NOMO-1 treated with DMSO at 0.1 percent for 48 hours (cell line): ENCODE data around the gene B9D2.
"Not testable (repeated sequence)": the region's sequence is repeated elsewhere in the genome, so short reads cannot be mapped to it uniquely, and the experiment has no call there.

Source experiments
- DNase-seq: peaks from one replicate; lab custom pipeline; 2025; ENCODE audit not compliant: unreplicated experiment; lab: John Stamatoyannopoulos, UW

The B9D2 gene

DNA sequence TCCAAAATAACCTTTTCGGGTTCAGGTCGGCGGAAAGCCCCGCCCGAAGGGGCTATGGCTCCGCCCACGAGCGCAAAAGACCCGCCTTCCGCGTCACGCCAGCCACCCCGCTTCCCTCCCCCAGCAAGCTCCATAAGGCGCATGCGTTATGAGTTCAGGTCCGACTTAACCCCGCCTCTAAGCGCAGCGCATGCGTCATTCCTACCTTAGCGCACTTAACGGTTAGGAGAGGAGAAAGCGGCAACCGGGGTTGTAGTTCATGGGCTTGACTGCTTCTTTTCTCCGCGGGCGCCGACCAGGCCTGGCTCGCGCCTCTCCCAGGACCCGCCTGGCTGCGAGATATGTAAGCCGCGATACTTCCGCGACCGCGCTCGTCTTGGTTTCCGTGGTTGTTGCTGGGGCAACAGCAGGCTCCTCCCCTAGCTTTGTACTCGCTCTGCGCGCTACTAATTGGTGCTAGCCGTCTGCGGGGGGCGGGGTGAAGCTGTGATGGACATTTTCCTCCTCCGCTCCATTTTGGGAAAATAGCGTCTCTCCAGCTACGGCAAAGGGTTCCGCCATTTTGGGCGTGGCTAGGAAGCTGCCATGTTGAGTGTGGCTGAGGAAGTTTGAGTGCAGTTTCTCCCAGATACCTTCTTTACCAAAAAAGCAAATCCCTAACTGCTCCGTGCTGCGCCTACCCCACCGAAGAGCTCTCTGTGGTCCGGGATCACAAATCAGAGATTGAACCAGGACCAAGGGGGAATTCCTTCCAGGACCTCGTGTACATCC, at the start of gene B9D2:
Gene B9D2, minus strand, starts transcription at position 397 of the 771 bp plus-strand sequence. CDS start 630 bp downstream, outside the sequence.
- DNase-seq: peak; percentile 98

DNA sequence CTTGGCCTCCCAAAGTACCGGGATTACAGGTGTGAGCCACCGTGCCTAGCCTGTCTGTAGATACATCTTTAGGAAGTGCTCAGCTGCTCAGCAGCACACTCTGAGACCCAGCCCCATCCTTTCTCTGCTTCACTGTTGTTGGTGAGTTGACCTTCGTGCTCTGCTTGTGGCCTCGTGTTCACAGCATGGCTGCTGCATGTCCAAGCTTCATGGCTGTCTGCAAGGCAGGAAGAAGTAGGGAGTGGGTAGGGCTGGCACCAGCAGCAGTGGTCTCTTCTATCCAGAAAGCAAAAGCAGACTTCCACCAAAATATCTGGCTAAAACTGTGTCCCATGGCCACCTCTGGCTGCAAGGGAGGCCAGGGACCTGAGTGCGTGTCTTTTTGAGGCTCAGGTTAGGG, 49.0 kb upstream of the B9D2 start:
- no peak for DNase-seq

DNA sequence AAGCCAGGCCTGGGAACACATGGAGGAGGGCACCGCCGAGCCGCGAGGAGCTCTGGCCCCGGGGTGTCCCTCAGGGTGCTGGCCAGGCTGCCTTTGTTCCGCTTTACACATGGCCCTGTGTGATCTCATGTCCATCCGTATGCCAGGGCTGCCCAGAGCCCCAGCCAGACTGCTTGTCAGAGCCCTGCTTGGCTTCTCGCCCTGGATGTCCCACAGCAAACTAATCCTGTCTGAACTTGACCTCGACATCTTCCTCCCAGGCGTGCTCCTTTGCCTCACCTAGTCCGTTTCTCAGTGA, 48.0 kb upstream of the B9D2 start:
- no peak for DNase-seq

DNA sequence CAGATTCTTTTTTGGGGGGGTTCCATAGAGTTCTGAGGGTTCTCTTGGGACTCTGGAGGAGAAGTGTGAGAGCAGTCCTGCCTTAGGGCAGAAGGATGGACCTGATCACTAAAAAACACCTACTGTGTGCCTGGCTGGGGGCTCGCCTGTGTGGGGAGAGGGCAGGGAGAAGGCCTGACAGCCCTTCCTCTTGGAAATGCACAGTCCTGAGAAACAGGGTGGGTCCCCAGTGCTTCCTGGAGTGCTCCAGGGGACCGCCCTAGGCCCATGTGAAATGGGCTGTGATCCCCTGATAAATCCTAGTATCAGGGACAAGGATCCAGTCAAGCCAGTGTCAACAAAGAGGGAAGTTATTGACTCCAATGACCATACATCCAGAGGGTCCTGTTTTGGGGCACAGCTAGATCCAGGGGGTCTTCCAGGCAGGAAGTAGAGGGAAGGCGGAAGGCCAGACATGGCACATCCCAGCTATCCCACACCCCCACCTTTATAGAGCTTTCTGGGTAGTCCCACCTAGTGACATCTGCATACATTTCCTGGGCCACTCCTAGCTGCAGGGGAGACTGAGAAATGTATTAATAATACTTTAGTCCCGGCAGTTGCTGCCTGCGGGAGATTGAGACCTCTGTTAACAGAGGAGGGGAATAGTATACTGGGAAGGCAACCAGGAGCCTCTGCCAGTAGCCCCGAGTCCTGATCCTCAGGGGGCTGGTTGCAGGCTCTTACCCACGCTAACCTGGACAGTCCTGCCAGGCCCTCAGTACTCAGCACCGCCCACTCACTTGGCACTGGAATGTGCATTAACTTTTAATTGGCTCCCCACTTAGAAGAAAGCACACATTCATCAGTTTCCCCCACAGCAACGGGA, 47.4 kb upstream of the B9D2 start:
- no peak for DNase-seq

DNA sequence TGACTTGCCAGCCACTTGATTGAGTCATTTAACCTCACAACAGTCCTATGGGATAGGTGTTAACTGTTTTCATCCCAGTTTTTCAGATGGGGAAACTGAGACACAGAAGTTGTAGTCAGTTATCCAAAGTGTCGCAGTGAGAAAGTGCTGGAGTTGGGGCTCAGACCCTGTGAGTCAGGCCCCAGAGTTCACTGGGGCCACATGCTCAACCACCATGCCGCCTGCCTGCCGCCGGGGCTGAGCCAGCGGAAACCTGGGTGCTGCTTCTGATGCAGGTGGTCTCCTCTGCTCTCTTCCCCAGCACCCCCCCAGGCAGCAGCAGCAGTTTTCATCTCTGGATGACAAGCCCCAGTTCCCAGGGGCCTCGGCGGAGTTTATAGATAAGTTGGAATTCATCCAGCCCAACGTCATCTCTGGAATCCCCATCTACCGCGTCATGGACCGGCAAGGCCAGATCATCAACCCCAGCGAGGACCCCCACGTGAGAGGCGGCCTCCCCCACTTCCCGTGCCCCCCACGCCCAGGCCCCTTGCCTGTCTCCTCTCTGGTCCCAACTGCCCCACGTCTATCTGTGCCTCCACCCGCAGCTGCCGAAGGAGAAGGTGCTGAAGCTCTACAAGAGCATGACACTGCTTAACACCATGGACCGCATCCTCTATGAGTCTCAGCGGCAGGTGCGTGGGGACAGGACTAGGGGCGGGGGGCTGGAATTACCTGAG, 46.5 kb upstream of the B9D2 start:
- no peak for DNase-seq

- DNase-seq: no peak
Observed at GRCh38 chr19:41409288-41409687, 45.3 kb upstream of the B9D2 start.

GRCh38 chr19:41408846-41409245, 44.9 kb upstream of the B9D2 start:
- DNase-seq: not testable (repeated sequence)

DNA sequence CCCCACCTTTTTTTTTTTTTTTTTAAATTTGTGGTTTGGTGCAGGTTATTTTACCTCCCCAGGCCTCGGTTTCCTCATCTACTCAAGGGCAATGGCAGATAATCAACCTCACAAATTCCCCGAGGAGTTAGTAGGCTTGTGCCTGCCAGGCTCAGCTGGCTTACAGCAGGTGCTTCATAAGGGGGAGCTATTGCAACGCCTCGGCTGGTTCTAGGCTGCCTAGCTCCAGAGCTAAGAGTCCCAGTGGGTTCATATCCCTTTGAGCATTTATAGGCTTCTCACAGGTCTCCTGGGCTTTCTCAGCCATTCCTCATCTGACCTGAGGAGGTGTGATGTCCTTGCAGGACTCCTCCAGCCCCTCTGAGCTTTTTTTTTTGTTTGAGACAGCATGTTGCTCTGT, 44.3 kb upstream of the B9D2 start:
- DNase-seq: peak; percentile 35

DNA sequence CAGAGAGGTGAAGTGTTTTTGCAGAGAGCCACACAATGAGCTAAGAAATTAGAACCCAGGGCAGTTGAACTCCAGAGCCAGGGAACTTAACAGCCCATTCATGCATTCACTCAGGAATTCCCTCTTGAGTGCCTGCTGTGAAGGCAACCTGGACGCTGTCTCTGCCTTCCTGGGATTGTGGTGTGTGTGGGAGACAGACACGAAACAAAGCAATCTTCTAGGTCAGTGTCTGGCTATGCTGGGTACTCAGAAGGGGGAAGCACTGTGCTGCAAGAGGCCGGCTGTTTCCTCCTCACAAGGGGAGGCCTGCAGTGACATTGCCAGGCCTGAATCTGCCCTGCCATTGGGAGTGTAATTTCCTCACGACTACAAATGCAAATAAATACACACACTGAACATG, 43.3 kb upstream of the B9D2 start:
- DNase-seq: peak; percentile 74

GRCh38 chr19:41405776-41406175, 41.8 kb upstream of the B9D2 start:
- no peak for DNase-seq

GRCh38 chr19:41403181-41403970, 39.4 kb upstream of the B9D2 start:
- DNase-seq: no peak

DNA sequence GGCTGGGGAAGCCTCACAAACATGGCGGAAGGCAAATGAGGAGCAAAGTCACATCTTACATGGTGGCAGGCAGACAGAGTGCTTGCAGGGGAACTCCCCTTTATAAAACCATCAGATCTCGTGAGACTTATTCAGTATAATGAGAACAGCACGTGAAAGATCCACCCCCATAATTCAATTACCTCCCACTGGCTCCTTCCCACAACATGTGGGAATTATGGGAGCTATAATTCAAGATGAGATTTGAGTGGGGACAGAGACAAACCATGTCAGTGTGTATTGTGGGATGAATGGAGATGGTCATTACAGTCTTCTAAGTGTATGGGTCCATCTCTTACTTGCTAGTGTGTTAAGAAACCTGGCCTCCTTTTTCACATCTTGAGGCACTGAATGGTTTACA, 38.1 kb upstream of the B9D2 start:
- DNase-seq: no peak

DNA sequence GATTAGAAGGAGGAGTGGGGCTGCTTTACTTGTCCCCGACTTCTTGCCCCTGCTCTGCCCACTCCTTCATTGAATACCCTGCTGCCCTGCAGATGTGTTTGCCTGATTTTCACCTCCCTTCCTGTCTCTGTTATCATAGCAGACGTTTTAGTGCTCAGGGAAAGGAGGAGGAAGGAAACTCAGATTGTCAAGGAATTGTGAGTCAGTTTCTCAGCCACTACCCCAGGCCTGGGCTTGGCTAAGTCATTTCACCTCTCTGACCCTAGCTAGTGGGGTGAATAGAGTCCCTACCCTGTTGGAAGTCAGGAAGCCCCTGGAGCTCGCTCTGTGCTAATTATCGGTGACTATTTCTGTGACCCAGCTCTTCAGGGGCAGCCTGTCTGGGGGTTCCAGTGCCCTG, 37.5 kb upstream of the B9D2 start:
- DNase-seq: no peak

DNA sequence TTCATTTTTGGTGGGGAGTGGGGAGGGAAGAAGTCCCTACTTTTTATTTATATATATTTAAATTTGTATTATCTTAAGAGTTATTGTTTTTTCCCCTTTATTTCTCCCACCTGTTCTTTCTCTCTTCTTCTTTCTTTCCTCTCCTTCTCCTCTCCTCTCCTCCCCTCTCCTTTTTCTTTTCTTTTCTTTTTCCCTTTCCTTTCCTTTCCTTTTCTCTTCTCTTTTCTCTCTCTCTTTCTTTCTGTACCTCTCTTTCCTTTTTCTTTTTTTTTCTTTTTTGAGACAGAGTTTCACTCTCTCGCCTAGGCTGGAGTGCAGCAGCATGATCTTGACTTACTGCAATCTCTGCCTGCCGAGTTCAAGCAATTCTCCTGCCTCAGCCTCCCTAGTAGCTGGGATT, 35.6 kb upstream of the B9D2 start:
- DNase-seq: no peak

- DNase-seq: no peak
Observed at GRCh38 chr19:41399091-41399490, 35.1 kb upstream of the B9D2 start.

DNA sequence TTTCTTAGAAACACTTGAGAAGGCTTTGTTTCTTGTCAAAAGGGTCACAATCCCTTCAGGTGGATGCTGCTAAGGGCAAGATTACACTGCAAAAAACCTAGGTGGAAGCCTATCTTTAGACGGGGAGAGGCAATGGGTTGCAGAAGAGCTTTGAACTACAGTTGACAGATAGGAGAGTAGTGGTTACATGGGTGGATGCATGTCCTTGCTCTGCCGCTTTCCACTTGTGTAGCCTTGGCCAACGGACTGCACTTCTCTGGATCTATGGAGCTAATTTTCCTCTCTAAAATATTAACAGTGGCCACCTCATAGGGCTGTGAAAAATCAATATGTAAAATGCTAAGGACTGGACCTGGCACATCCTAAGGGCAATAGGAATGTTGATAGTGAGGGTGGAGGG, 34.6 kb upstream of the B9D2 start:
- no peak for DNase-seq

- no peak for DNase-seq
Observed at GRCh38 chr19:41398050-41398418, 34.1 kb upstream of the B9D2 start.

DNA sequence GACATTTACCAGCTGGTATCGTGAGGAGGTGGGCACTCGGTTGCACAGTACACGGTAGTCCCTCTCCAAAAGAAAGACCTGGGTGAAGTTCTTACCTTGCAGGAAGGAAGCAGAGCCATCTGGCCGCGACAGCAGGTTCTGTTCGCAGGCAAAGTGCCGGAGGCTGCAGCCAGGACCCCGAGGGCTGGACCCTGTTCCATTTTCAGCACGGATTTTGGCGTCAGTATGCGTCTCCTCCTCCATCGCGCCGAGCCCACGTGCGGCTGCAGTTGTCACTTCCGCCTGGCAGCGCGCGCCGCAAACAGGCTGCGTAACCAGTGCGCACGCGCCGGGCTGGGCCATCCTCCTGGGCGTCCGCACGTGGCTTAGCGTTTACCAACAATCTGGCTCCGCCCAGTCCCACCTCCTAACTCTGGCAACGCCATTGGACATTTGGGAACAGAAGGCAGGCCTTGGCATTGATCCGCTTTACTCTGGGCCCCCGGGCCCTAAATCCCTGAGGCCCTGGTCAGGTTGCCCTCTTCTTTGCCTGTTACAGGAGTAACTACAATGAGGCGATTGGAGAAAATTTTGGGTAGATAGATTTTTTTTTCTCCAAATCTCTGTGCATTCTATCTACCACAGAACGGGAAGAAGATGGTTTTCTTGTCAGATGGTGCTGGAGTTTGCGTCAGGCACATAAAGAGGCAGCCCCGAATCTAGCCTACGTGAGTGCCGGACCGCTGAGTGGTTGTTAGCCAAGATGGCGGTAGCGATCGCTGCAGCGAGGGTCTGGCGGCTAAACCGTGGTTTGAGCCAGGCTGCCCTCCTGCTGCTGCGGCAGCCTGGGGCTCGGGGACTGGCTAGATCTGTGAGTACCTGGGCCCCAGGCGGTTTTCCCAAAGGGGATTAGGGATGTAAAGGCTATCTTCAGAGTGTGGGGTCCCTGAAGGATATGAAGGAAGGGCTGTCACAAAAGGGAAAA, 33.4 kb upstream of the B9D2 start, which contains the start of the genes BCKDHA and EXOSC5:
Gene BCKDHA, plus strand, starts transcription at position 733 of the 964 bp plus-strand sequence. Its CDS starts 10 bp downstream, at position 743.
Gene EXOSC5, minus strand, starts transcription at position 274 of the 964 bp plus-strand sequence. Its CDS starts 31 bp downstream, at position 243.
- DNase-seq: peak; percentile 100

GRCh38 chr19:41395355-41395754, 31.4 kb upstream of the B9D2 start:
- no peak for DNase-seq

DNA sequence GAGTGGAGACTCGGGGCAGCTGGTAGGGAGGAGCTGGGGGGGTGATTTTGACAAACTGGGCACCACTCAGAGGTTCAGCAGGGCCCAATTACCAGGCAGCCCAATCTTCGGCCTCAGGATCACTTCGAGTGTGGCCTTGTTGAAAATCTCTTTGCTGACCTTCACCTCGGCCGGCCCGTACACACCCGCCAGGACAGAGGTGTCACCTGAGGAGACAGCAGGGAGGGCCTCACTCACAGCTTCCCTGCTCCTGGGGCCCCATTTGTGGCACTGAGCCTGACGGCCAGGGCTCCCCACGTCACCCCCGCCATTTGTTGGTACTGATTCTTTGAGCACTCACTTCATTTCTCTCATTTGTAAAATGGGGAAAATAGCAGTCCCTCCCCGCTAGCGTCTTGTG, 28.8 kb upstream of the B9D2 start:
- no peak for DNase-seq
